GM20431 (cell line): ENCODE measurements around the gene LAMP5.

Experiments
- in situ Hi-C: fragments of 300-500 bp; cut with MseI, MboI; formaldehyde crosslinking; loops from one replicate; pipeline ENCODE4 v1.15.0; 2020; ENCODE audit warnings: low sequenced_read_pairs; ENCODE audit not compliant: unreplicated experiment

Gene LAMP5

DNA sequence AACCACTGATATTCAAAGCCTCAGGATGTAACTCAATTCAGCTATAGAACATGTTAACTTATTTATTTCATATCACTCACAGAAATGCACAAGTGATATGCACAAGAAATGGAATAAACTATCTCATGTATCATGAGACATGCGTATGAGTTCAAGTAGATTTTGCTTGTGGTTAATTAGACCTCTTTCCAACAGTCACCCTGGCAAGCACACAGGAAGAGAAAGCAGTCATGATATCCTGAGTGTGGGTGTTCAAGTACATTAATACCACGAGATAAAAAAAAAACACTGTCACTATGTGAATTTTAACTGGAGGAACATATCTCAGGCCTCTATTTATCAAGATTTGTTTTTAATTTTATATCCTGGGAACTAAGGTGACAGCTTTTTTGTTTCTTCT, 64.2 kb downstream of the LAMP5 start:
- in situ Hi-C loops: no loop called here
